Fibroblast of pulmonary artery (primary cell): ENCODE measurements around the gene CACNB1.
"Not testable (repeated sequence)": the region's sequence is repeated elsewhere in the genome, so short reads cannot be mapped to it uniquely, and the experiment has no call there.

Experiments
- DNase-seq: peaks from one replicate; pipeline ENCODE4 v3.0.0-alpha.2; 2010; ENCODE audit warnings: low read depth
- H3K4me3 ChIP-seq: replicated peaks from 2 replicates; pipeline ENCODE4 v1.5.1; 2011; ENCODE audit warnings: low read depth, mild to moderate bottlenecking, control low read depth, low read length, moderate library complexity
- CTCF ChIP-seq: IDR thresholded peaks from 2 replicates; pipeline ENCODE4 v1.5.1; 2011; ENCODE audit warnings: mild to moderate bottlenecking, control low read depth, low read length, inconsistent platforms; ENCODE audit errors: missing control alignments

Gene CACNB1

GRCh38 chr17:39169101-39169500 lies 28.4 kb downstream of the CACNB1 start:
- no peak for DNase-seq
- no peak for TF ChIP-seq CTCF
- no peak overlapping the region for H3K4me3 ChIP-seq

GRCh38 chr17:39168503-39168902 lies 29.0 kb downstream of the CACNB1 start:
- DNase-seq = not testable (repeated sequence)

GRCh38 chr17:39167476-39167875 lies 30.0 kb downstream of the CACNB1 start:
- DNase-seq = no peak
- H3K4me3 ChIP-seq = no peak overlapping the region
- TF ChIP-seq CTCF = no peak

More at GRCh38 chr17:39168503-39168902, 29.0 kb downstream of the CACNB1 start:
- not testable (repeated sequence) for H3K4me3 ChIP-seq

GRCh38 chr17:39166437-39167335 lies 30.8 kb downstream of the CACNB1 start:
- H3K4me3 ChIP-seq = no peak overlapping the region
- DNase-seq = no peak
- TF ChIP-seq CTCF = no peak

GRCh38 chr17:39165841-39166349 lies 31.6 kb downstream of the CACNB1 start, which contains the start of gene ARL5C:
Gene ARL5C (minus strand): TSS chr17:39166161. CDS start chr17:39165760, 401 bp downstream.
- TF ChIP-seq CTCF = no peak
- DNase-seq = no peak
- peak within 1 kb of the TSS; percentile 52 for H3K4me3 ChIP-seq

- peak overlapping the region; percentile 52 for H3K4me3 ChIP-seq
- no peak for TF ChIP-seq CTCF
- DNase-seq = no peak
Observed at GRCh38 chr17:39165178-39165840, 32.2 kb downstream of the CACNB1 start.

- TF ChIP-seq CTCF = peak; percentile 93
- H3K4me3 ChIP-seq = peak overlapping the region; percentile 52
Observed at GRCh38 chr17:39164675-39165143, 32.8 kb downstream of the CACNB1 start.

More at GRCh38 chr17:39164675-39165143, 32.8 kb downstream of the CACNB1 start:
- DNase-seq = peak; percentile 95
